SK-N-MC (cell line): ENCODE measurements around the gene MAPKAPK3.

ENCODE experiments used
- DNase-seq: peaks from one replicate; pipeline ENCODE4 v3.0.0-alpha.2; 2011; ENCODE audit warnings: low read depth, low spot score
- H3K27ac ChIP-seq: fragments of 200-600 bp; sonication (generic); 2 replicates; pipeline ENCODE4 v1.5.1; 2016; ENCODE audit warnings: mixed run types
- H3K36me3 ChIP-seq: fragments of 200-600 bp; sonication (generic); 2 replicates; pipeline ENCODE4 v1.6.1; 2017; ENCODE audit warnings: antibody characterized with exemption, low read length, mixed read lengths; ENCODE audit not compliant: insufficient read depth
- H3K4me3 ChIP-seq: fragments of 200-600 bp; sonication (generic); 2 replicates; pipeline ENCODE4 v1.5.1; 2016
- H3K9ac ChIP-seq: fragments of 200-600 bp; sonication (generic); 2 replicates; pipeline ENCODE4 v1.8.0; 2017; ENCODE audit warnings: mixed run types, mixed read lengths; ENCODE audit not compliant: insufficient read length
- H3K9me3 ChIP-seq: fragments of 200-600 bp; sonication (generic); 2 replicates; pipeline ENCODE4 v1.6.1; 2017; ENCODE audit warnings: low read depth, mild to moderate bottlenecking, antibody characterized with exemption, low read length, moderate library complexity, mixed read lengths
- EZH2 ChIP-seq: fragments of 200-600 bp; sonication (generic); IDR thresholded peaks from one replicate; pipeline ENCODE4 v1.6.1; 2017; ENCODE audit warnings: antibody characterized with exemption
- FOXP2 ChIP-seq: optimal IDR thresholded peaks from 2 replicates; pipeline ENCODE3; 2011; ENCODE audit warnings: mild to moderate bottlenecking, moderate library complexity; ENCODE audit not compliant: insufficient read depth; ENCODE audit errors: extremely low read length, control extremely low read depth
- POLR2AphosphoS5 ChIP-seq: IDR thresholded peaks from 2 replicates; pipeline ENCODE4 v1.6.1; 2012; ENCODE audit warnings: mild to moderate bottlenecking, low read depth, low read length, borderline replicate concordance

Gene MAPKAPK3

GRCh38 chr3:50585919-50586762 is 30.8 kb upstream of the MAPKAPK3 start:
- no peaks in the 10 kb centered on the region for H3K9me3 ChIP-seq
- no peak overlapping the region for H3K4me3 ChIP-seq
- no peak for TF ChIP-seq POLR2AphosphoS5
- no peak for TF ChIP-seq EZH2
- no peak for TF ChIP-seq FOXP2
- H3K36me3 ChIP-seq: no peaks in the 10 kb centered on the region
- no peak for DNase-seq
- H3K27ac ChIP-seq: no peak overlapping the region
- H3K9ac ChIP-seq: no peak overlapping the region

DNA sequence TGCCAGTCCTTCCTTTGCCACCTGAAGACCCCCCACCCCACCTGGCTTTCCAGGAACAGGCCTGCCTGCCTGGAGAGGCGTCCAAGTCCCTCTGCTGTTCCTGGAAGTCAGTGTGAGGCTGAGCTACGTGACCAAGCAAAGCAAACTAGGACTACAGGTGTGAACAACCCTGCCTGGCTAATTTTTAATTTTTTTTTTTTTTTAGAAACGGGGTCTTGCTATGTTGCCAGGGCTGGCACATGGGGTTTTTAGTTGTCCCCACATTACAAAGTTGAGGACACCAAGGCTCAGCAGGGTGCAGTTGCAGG is 30.2 kb upstream of the MAPKAPK3 start:
- Histone ChIP-seq H3K27ac (no peak overlapping the region), H3K4me3 (no peak overlapping the region), H3K36me3 (no peaks in the 10 kb centered on the region), H3K9ac (no peak overlapping the region), H3K9me3 (no peaks in the 10 kb centered on the region)
- no peak for DNase-seq
- TF ChIP-seq FOXP2 (no peak), EZH2 (no peak), POLR2AphosphoS5 (no peak)

- Histone ChIP-seq H3K9me3 (no peaks in the 10 kb centered on the region), H3K9ac (no peak overlapping the region), H3K4me3 (no peak overlapping the region), H3K27ac (no peak overlapping the region), H3K36me3 (no peaks in the 10 kb centered on the region)
- no peak for TF ChIP-seq EZH2
- no peak for TF ChIP-seq POLR2AphosphoS5
- TF ChIP-seq FOXP2: no peak
- no peak for DNase-seq
These were observed 29.6 kb upstream of the MAPKAPK3 start for GRCh38 chr3:50587373-50587772.

- no peak overlapping the region for H3K9ac ChIP-seq
- H3K36me3 ChIP-seq: no peaks in the 10 kb centered on the region
- H3K4me3 ChIP-seq: no peak overlapping the region
- no peak for DNase-seq
- no peak overlapping the region for H3K27ac ChIP-seq
- no peak for TF ChIP-seq POLR2AphosphoS5
- no peak for TF ChIP-seq FOXP2
- no peak for TF ChIP-seq EZH2
- H3K9me3 ChIP-seq: no peaks in the 10 kb centered on the region
These were observed 28.9 kb upstream of the MAPKAPK3 start for GRCh38 chr3:50587806-50588758.

- no peak overlapping the region for H3K4me3 ChIP-seq
- no peak overlapping the region for H3K27ac ChIP-seq
- DNase-seq: no peak
- TF ChIP-seq EZH2 (no peak), FOXP2 (no peak), POLR2AphosphoS5 (no peak)
- no peaks in the 10 kb centered on the region for H3K9me3 ChIP-seq
- no peak overlapping the region for H3K9ac ChIP-seq
- no peaks in the 10 kb centered on the region for H3K36me3 ChIP-seq
These were observed 28.1 kb upstream of the MAPKAPK3 start for GRCh38 chr3:50588759-50589433.

DNA sequence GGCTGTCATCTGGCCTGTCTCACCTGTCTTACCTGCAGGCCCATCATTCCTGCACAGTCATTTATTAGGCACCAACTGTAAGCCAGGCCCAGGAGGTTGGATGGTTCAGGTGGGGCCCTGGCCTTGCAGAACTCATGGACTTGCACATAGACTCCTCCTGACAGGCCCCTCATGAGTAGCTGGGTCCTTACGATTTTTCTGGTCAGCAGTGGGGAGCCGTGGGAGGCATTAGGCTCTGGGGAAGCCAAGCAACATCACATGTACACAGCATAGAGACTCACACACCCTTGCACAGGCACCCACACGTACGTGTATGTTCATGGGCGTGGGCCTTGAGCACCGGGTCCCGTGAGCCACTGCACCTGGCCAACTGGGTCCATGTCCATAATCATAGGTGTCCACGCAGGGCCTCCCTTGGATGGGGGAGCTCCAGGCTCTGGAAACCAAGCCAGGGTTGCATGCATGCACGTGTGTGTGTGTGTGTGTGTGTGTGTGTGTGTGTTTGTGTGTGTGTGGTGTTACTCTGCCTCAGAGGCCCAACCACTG is 25.7 kb upstream of the MAPKAPK3 start:
- Histone ChIP-seq H3K9ac (no peak overlapping the region), H3K9me3 (no peaks in the 10 kb centered on the region), H3K4me3 (no peak overlapping the region), H3K36me3 (no peaks in the 10 kb centered on the region), H3K27ac (no peak overlapping the region)
- no peak for DNase-seq
- TF ChIP-seq FOXP2: no peak
- TF ChIP-seq EZH2: no peak
- no peak for TF ChIP-seq POLR2AphosphoS5

DNA sequence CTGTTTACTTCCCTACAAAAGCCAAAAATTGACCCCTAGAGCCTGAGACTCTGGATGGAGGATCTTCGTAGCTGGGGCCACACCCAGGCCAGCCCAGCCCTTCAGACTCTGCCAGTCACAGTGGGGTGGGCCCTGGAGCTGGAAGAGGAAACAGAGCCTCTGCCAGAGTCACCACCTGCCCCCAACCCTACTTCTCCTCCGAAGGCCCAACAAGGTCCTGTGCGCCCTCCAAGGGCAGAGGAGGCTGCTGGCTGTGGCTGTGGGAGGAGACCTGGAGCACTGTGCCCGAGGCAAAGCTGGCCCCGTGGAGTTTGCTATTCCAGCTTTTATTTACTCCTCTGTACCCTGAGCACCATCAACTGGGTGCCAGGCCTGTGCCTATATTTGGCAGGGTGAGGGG is 24.4 kb upstream of the MAPKAPK3 start:
- no peak overlapping the region for H3K27ac ChIP-seq
- no peak overlapping the region for H3K4me3 ChIP-seq
- no peaks in the 10 kb centered on the region for H3K9me3 ChIP-seq
- DNase-seq: no peak
- TF ChIP-seq POLR2AphosphoS5 (no peak), FOXP2 (no peak), EZH2 (no peak)
- no peak overlapping the region for H3K9ac ChIP-seq
- H3K36me3 ChIP-seq: no peaks in the 10 kb centered on the region

DNA sequence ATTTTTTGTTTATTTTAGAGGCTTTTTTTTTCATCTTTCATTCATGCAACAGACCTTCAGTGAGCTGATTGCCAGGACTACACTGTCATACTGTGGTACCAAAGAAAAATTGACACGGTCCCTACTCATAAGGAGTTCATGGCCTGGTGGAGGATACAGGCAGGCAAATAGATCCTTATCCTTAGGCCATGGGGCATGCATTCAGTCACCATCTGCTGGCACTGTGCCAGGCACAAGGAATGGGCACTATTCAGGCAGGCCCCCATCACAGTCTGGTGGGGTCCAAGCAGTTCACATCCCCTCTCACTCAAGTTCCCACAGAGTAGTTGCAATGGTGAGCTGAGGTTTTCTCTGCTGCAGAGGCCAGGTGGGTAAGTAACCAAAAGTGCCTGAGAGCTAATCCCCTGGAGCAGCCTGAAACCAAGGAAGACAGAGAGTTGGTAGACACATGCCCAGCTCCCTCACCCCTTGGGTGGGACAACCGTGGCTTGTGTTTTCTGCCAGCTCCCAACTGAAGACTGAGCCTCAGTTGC is 22.6 kb upstream of the MAPKAPK3 start:
- Histone ChIP-seq H3K36me3 (no peaks in the 10 kb centered on the region), H3K4me3 (no peak overlapping the region), H3K9me3 (no peaks in the 10 kb centered on the region), H3K27ac (no peak overlapping the region), H3K9ac (no peak overlapping the region)
- DNase-seq: no peak
- TF ChIP-seq FOXP2 (no peak), POLR2AphosphoS5 (no peak), EZH2 (no peak)
